HEK293 (cell line): ENCODE results near the gene GRB10.

Source experiments
- YY1 ChIP-seq: fragments of 450-650 bp; formaldehyde crosslinking; IDR thresholded peaks from 2 replicates; pipeline ENCODE4 v1.5.1; 2018; ENCODE audit warnings: missing biosample characterization, missing genetic modification characterization
- ZBTB17 ChIP-seq: fragments of 450-650 bp; formaldehyde crosslinking; IDR thresholded peaks from 2 replicates; pipeline ENCODE4 v1.5.1; 2016; ENCODE audit warnings: missing biosample characterization, missing genetic modification characterization
- ZNF133 ChIP-seq: fragments of 450-650 bp; formaldehyde crosslinking; IDR thresholded peaks from 2 replicates; pipeline ENCODE4 v1.5.1; 2016; ENCODE audit warnings: missing biosample characterization, missing genetic modification characterization
- ZNF175 ChIP-seq: fragments of 450-650 bp; formaldehyde crosslinking; IDR thresholded peaks from 2 replicates; pipeline ENCODE4 v1.5.1; 2016; ENCODE audit warnings: missing biosample characterization, missing genetic modification characterization
- ZNF2 ChIP-seq: fragments of 450-650 bp; formaldehyde crosslinking; IDR thresholded peaks from 2 replicates; pipeline ENCODE4 v1.5.1; 2016; ENCODE audit warnings: missing biosample characterization, missing genetic modification characterization
- ZNF239 ChIP-seq: fragments of 450-650 bp; formaldehyde crosslinking; IDR thresholded peaks from 2 replicates; pipeline ENCODE4 v1.5.1; 2016; ENCODE audit warnings: missing biosample characterization, missing genetic modification characterization
- ZNF274 ChIP-seq, 2 experiments: fragments of 200-500 bp in 1 of 2; fragments of 450-650 bp in 1 of 2; sonication (Bioruptor generic) in 1 of 2; formaldehyde crosslinking in 1 of 2; IDR thresholded peaks; 2 replicates each; pipeline versions ENCODE4 v1.5.1 to v1.6.1; 2014 to 2016; ENCODE audit warnings: borderline replicate concordance in 1 of 2, inconsistent platforms in 1 of 2, low read length in 1 of 2, missing biosample characterization in 1 of 2, missing genetic modification characterization in 1 of 2
- TF ChIP-seq, protein P1 (sequence below): fragments of 450-650 bp; formaldehyde crosslinking; IDR thresholded peaks from 2 replicates; pipeline ENCODE4 v1.5.1; 2016; ENCODE audit warnings: missing biosample characterization, missing genetic modification characterization
- TF ChIP-seq, protein P2 (sequence below): fragments of 450-650 bp; formaldehyde crosslinking; IDR thresholded peaks from 2 replicates; pipeline ENCODE4 v1.5.1; 2016; ENCODE audit warnings: missing biosample characterization, missing genetic modification characterization
- TF ChIP-seq, protein P3 (sequence below): fragments of 450-650 bp; formaldehyde crosslinking; IDR thresholded peaks from 2 replicates; pipeline ENCODE4 v1.5.1; 2016; ENCODE audit warnings: missing biosample characterization, missing genetic modification characterization

DNA sequence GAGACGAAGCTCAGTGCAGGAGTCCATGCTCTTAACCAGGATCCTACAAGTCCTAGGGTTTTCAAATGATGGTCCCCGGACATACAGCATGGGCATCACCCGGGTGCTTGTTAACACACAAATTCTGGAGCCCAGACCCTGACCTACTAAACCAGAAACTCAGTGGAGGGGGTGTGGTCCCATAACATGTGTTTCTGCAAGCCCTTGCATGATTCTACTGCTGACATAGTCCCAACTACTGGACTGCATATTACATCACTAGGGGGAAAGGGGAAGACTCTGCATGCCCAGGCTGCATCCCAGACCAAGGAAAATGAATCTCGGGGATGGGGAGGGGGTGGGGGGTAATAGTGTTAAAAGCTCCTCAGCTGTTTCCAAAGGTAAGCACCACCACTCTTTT lies 40.3 kb downstream of the GRB10 start:
- TF ChIP-seq YY1 (tag by site-specific recombination) (no peak), ZNF133 (tag by site-specific recombination) (no peak), ZNF274 (IDR thresholded peaks at IDR 0.05; ENCODE audit: low read length) (no peak), ZNF274 (tag by site-specific recombination; IDR thresholded peaks at IDR 0.05; ENCODE audit: borderline replicate concordance) (no peak), ZNF175 (tag by site-specific recombination) (no peak), ZNF2 (tag by site-specific recombination) (no peak), ZNF239 (no peak), ZBTB17 (tag by site-specific recombination) (no peak)
- TF ChIP-seq, protein P1, sequence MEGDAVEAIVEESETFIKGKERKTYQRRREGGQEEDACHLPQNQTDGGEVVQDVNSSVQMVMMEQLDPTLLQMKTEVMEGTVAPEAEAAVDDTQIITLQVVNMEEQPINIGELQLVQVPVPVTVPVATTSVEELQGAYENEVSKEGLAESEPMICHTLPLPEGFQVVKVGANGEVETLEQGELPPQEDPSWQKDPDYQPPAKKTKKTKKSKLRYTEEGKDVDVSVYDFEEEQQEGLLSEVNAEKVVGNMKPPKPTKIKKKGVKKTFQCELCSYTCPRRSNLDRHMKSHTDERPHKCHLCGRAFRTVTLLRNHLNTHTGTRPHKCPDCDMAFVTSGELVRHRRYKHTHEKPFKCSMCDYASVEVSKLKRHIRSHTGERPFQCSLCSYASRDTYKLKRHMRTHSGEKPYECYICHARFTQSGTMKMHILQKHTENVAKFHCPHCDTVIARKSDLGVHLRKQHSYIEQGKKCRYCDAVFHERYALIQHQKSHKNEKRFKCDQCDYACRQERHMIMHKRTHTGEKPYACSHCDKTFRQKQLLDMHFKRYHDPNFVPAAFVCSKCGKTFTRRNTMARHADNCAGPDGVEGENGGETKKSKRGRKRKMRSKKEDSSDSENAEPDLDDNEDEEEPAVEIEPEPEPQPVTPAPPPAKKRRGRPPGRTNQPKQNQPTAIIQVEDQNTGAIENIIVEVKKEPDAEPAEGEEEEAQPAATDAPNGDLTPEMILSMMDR (tag by site-specific recombination): no peak
- TF ChIP-seq, protein P2, sequence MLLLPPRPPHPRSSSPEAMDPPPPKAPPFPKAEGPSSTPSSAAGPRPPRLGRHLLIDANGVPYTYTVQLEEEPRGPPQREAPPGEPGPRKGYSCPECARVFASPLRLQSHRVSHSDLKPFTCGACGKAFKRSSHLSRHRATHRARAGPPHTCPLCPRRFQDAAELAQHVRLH (tag by site-specific recombination): no peak
- TF ChIP-seq, protein P3, sequence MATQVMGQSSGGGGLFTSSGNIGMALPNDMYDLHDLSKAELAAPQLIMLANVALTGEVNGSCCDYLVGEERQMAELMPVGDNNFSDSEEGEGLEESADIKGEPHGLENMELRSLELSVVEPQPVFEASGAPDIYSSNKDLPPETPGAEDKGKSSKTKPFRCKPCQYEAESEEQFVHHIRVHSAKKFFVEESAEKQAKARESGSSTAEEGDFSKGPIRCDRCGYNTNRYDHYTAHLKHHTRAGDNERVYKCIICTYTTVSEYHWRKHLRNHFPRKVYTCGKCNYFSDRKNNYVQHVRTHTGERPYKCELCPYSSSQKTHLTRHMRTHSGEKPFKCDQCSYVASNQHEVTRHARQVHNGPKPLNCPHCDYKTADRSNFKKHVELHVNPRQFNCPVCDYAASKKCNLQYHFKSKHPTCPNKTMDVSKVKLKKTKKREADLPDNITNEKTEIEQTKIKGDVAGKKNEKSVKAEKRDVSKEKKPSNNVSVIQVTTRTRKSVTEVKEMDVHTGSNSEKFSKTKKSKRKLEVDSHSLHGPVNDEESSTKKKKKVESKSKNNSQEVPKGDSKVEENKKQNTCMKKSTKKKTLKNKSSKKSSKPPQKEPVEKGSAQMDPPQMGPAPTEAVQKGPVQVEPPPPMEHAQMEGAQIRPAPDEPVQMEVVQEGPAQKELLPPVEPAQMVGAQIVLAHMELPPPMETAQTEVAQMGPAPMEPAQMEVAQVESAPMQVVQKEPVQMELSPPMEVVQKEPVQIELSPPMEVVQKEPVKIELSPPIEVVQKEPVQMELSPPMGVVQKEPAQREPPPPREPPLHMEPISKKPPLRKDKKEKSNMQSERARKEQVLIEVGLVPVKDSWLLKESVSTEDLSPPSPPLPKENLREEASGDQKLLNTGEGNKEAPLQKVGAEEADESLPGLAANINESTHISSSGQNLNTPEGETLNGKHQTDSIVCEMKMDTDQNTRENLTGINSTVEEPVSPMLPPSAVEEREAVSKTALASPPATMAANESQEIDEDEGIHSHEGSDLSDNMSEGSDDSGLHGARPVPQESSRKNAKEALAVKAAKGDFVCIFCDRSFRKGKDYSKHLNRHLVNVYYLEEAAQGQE: no peak
